NCI-H146 treated with DMSO at 0.1 percent for 48 hours (cell line): ENCODE data around the gene ARL4D.
"Not testable (repeated sequence)": the region's sequence is repeated elsewhere in the genome, so short reads cannot be mapped to it uniquely, and the experiment has no call there.

ENCODE experiments used
- DNase-seq: peaks from one replicate; lab custom pipeline; 2025; ENCODE audit not compliant: unreplicated experiment; lab: John Stamatoyannopoulos, UW

The ARL4D gene

DNA sequence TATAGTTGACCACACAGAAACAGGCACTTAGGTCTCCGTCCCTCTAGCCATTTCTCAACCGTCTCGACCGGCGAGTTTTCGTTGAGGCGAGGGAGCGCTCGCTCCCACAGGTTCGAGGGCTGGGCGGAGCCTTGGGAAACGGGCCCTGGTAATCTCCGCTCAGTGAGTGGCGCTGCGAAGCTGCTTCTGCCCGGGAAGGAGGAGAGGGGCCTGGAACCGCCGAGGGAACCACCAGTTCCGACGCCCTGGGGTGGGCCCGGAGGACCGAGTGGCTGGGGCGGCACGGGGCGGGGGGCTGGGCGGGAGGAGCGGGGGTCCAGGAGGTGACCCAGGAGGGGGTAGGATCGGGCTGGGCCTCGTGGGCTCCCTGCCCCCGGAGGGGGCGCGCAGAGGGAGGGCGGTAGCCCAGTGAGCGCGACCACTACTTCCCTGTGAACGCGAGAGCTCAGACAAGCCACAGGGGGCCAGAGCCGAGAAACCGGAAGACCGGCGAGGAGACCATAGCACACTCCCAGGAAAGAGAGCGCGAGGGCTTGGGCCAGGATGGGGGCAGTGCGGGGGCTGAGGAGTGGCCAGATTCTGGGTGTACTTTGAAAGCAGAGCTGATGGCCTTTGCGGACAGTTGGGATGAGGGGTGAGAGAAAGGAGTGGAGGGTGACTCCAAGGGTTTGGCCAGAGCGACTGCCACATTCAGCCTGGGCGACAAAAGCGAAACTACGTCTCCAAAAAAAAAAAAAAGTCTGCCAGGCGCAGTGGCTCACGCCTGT, 29.9 kb upstream of the ARL4D start:
- DNase-seq: peak; percentile 54

DNA sequence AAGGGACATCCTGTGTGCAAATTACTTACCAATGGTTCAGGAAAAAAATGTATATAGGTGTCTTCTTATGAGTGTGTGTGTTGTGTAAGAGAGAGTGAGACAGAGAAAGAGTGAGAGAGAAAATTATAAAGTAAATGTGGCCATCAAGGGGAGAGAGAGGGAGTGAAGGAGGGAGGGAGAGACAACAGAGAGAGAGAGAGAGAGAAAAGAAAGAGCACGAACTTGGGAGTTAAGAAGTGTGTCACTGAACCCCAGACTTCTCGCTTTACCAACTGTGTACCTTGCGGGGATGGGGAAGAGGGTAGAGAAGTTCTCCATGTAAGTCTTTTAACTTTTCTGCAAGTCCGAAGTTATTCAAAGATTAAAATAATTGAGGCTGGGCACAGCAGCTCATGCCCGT, 28.8 kb upstream of the ARL4D start:
- DNase-seq: no peak

DNA sequence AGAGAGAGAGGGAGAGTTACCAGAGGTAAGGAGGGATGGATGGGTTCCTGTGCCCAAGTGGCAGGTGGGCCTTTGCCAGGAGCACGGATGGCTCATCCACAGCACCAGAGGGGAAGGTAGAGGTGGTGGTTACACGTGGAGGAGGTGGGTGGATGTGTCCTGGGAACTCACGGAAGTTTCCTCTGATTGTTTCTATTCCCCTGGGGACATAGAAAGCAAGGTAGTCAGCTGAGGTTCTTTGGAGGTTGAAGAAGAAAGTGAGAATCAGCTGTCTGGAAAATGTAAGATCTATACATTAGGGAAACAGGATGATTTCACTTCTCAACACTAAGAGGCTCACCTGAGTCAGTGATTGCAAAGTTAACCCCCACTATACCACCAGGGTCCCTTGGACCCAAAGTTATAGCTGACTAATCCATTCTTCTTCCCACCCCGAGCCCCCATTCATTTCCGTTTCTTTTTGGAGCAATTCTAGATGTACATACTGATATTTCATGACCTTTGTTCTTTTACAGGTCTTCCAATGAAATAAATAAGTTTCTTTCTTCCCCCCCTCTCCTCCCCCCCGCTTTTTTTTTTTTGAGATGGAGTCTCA, 27.5 kb upstream of the ARL4D start:
- DNase-seq: no peak

DNA sequence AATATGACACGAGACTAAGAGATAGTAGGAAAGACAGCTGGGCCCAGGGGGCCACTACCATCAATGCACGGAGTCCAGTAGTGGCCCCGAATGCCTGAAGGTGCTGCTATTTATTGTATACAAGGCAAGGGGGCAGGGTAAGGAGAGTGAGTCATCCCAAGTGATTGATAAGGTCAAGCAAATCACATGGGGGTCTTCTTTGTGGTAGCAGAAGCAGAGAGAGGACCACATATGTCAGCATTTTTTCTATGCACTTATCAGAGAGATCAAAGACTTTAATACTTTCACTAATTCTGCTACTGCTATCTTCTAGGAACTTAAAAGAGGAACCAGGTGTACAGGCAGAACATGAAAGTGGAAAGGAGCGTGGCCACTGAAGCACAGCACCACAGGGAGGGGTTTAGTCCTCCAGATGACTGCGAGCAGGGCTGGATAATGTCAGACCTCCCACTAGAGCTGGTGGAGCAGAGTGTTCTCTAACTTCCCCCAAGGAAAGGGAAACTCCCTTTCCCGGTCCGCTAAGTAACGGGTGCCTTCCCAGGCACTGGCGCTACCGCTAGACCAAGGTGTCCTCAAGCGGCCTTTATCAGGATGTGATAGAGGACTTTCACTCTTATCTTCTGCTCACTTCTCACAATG, 26.4 kb upstream of the ARL4D start:
- no peak for DNase-seq

DNA sequence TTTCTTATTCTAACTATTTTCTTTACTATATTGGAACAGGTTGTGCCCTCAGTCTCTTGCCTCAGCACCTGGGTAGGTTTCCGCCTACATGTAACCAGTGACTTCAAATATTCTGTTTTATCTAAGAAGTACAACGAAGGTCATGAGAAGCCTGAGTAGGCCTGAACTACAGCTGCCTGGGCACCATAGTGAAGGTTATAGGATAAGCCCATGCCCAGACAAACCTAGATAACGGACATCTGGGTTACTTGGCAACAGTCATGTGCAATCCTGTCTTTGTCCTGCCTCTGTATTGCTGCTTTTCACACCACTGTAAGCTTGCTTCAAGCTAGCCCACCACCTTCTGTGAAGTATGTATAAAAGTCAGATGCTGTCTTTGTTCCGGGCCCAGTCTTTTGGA, 25.4 kb upstream of the ARL4D start:
- DNase-seq: no peak

DNA sequence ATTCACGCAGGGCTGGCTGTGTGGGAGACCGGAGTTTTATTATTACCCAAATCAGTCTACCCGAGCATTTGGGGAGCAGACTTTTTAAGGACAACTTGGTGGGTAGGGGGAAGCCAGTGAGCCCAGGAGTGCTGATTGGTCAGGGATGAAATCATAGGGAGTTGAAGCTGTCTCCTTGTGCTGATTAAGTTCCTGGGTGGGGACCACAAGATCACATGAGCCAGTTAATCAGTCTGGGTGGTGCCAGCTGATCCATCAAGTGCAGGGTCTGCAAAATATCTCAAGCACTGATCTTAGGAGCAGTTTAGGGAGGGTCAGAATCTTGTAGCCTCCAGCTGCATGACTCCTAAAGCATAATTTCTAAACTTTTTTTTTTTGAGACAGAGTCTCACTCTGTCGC, 22.9 kb upstream of the ARL4D start:
- not testable (repeated sequence) for DNase-seq

DNA sequence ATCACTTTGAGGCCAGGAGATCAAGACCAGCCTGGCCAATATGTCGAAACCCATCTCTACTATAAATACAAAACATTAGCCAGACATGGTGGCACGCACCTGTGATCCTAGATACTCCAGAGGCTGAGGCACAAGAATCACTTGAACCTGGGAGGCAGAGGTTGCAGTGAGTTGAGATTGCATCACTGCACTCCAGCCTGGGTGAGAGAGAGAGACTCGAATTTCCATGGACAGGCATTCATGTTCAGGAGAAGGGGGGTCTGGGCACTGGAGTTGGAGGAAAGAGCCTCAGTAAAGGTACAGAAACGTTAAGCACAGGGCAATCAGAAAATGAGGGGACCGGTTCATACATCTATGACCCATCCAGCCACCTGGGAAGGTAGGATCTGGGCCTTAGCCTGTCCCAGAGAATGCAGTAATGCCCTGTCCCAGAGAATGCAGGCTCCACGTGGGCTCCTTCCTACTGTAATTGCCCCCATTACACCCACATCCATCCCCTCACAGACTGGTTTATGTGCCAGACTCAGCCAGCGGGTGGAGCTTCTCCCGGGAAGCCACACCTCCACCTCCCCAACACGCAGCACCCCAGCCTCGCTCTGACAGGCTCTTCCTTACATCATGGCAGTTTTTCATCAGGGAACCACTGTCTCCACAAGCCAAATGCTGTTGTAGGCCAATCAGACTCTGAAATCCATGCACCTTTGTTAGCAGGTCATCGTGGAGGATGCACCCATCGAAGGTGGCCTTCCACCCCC, 21.6 kb upstream of the ARL4D start:
- DNase-seq: no peak

DNA sequence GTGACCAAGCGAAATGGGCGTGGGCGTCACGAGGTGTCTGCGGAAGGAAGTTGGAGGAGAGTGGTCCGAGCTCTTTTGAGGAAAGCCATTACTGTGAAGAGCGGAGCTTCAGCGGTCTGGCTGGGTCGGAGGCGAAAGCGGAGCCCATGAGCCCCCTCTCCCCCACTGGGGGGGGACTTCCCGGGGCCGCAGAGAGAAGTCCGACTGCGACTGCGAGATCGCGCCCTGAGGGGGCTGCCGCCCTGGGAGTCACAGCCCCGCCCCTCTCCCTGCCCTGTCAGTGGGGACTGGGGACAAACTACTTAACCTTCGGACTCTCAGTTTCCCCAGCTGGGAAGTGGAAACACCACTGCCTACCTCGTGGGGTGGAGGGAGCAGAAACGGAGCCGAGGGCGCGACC, 20.0 kb upstream of the ARL4D start:
- no peak for DNase-seq

DNA sequence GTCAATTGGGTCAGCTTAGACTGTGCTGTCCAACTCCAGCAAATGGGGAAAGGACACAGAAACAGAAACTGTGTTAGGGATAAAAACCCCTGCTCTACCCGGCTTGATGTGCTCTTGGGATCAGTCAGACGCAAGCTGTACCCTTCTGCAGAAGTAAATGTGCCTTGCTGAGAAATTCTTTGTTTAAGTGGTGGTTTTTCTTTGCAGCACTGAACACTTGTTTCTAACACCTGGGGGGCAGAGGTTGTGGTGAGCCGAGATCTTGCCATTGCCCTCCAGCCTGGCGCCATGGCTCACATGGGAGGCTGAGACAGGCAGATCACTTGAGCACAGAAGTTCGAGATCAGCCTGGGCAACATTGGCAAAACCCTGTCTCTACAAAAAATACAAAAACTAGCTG, 18.5 kb upstream of the ARL4D start:
- DNase-seq: no peak

DNA sequence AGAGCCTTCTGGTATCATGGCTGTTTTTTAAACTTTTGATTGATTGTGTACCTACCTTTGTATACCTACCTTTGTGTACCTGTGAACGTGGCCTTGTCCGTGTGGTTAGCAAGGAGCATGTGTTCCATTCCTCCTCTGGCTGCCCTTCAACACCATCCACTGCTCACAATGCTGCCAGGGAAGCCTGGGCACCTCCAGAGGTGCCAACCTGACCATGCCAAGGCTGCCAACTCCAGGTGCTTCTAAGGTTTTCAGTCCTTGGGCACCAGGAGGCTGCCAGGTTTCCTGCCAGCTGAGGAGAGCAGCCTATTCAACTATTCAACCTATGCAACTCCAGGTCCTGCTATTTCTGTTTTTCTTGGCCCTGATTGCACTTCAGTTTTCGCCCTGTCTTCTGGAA, 17.6 kb upstream of the ARL4D start:
- DNase-seq: no peak

DNA sequence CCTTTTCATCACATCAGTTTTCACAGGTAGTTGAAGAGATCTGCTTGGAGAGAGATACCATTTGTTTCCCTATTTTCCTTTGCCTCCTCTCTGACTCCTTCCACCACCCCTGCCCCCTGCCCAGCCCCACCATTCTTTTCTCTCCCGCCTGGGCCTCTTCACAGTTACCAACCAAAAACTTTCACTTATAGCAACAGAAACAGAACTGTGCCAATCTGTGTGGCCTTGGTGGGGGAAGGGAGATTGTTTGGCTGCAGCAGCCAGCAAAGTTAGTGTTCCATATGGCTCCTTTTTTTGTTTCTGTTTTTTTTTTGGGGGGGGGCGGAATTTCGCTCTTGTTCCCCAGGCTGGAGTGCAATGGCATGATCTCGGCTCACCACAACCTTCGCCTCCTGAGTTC, 17.2 kb upstream of the ARL4D start:
- DNase-seq: no peak

DNA sequence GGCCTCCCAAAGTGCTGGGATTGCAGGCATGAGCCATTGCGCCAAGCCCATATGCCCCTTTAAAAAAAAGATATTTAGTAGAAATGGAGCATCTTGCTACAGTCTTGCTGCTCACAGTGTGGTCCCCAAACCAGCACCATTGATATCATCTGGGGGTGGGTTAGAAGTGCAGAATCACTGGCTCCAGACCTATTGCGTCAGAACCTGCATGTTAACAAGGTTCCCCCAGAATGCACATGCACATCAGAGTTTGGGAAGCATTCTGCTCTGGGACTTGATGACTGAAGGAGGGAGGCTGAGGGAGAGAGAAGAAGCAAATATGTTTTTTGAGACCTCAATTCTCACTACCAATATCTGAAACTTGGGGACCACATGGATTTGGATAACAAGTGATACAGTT, 16.0 kb upstream of the ARL4D start:
- no peak for DNase-seq

DNA sequence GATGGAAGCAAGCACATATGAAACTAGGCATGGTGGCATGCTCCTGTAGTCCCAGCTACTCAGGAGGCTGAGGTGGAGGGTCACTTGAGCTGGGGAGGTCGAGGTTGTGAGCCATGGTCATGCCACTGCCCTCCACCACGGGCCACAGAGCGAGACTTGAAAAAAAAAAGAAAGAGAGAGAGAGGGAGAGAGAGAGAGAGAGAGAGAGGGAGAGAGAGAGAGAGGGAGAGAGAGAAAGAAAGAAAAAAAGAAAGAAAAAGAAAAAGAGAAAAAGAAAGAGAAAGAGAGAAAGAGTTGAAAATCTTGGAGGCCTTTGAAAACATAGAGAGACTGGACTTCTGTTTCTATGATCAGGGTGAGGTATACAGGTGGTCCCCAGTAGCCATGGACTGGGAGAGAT, 15.4 kb upstream of the ARL4D start:
- no peak for DNase-seq

DNA sequence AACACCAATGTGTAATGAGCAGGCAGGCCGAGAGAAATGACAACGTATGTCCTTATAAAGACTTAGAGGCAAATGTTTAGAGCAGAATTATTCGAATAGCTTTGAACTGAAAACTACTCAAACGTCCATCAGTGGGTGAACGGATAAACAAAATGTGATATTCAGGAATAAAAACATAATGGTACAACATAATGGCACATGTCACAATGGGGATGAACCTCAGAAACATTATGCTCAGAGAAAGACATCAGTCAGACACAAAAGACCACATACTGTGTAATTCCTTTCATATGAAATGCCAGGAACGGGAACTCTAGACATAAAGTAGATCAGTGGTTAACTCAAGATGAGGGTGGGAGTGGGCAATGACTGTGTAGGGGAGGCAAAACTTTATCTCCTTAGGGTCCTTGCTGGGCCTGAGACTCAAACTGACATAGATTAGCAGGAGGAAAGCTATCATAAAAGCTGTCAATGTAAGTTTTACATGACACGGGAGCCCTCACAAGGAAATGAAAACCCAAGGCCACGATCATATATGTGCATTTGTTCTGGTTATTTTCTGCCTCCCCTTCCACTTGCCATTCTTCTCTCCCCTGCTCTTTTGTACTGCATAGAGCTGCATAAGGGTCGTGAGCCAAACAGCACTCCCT, 14.8 kb upstream of the ARL4D start:
- no peak for DNase-seq

DNA sequence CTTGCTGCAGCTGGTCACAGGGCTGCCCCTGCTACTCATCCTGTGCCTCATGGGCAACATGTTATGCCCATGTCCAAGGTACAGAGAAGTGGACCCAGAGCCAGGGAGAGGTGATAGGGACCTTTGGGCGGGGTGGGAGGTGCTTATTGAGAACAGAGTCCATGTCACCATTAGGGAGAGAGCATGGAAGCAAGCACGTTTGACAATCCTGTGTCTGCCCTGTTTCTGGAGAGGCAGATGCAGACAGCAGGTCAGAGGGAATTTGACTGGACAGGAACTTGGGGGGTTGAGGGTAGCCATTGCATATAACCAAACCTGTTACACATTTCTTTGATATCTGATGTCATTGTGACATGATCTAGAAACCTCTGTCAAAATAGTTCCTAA, 14.3 kb upstream of the ARL4D start:
- DNase-seq: no peak

DNA sequence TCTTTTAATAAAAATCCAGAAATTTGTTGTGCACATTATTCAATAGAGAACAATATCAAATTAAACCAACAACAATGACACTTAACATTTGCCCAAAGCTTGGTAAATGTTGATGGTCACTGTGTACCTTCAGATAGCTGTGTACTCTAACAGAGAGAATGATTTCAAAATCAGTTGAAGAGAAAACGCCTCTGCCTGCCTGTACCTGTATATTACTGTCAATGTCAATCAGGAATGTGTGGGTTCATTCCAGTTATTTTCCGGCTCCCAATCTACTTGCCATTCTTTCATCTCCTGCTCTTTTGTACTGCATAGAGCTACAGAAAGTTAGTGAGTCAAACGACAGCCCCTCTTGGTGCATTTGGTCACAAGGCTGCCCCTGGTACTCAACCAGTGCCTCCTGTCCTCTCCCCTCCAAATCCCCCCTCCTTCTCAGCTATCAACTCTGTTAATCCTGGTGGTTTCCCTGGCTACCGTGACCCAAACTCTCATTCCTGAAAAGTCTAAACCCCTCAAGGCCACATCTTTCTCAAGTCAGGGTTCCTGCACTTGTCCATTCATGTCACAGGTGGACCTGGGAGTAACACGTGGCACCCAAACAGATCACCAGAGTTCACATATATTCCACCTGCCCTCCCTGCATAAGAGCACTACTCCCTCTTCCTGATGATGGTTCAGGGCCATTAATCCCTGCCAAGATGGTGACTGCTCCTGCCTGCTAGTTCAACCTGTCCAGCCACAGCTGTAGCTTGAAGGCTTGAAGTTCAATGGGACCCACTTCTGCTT, 13.6 kb upstream of the ARL4D start:
- DNase-seq: no peak

DNA sequence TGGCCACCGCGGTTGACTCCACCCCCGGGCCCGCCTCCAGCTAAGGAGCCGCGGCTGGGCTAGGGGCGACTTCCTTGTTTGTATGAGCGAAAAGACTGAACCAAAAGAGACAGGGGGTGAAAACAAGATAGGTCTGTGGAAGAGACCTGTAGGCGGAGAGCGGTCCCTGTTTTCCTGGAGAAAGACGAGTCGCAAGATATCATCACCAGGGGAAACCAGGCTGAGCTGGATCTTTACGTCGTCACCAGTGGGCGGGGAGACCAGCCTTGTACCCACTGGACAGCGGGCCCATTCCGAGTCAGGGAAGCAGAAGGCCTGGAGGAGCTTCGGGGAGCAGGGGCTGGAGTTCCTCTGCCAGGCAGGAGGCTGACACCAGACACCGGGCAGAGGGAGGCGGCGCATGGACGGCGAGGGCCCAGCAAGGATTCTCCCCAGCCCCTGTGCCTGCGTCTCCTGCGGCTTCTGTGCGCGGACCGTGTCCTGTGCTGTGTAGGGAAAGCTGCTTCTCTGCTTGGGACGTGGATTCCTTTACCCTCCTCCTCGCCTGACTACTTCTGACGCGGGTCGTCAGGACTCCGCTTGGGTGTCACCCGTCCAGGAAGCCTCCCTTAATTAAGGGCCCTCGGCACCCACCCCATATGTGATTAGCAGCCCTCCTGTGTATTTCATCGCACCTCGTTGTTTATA, 10.3 kb upstream of the ARL4D start:
- DNase-seq: peak; percentile 44

DNA sequence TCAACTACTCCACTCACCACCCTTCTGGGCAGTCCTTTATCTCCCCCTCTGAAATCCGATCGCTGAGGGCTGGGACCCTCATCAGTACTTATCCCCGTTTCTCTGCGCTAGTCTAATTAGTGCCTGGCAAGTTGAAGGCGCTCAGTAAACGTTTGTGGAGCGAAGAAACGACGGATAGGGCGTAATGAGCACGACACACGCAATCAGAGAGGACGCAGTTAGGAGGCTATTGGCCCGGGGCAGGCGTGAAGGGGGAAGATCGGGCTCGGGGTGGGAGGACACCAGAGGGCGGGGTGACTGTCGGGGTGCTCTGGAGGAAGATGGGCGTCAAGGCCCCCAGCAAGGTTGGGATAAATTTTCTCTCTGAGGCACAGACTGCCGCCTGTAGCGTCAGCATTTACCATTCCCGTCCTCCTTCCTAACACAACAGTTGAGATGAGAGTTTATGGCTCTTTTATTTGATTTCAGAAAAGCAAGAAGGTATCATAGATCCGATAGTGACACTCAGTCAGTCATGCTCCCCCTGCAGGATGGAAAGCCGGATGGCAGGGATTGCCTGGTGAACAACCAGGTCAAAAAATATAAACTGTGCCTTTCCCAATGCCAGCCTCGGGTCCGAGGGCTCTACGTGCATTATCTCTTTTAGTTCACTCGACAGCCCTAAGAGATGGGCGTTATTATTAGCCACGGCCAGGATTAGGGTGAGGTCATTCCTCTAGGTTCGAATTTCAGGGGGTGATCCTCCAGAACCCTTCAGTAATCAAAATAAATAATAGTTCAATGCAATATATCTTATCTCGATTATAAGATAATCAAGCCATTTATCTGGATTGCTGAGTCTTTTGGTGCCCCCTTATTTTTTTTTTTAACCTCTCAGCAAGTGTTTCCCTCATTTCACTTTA, 9.5 kb upstream of the ARL4D start:
- peak; percentile 3 for DNase-seq

DNA sequence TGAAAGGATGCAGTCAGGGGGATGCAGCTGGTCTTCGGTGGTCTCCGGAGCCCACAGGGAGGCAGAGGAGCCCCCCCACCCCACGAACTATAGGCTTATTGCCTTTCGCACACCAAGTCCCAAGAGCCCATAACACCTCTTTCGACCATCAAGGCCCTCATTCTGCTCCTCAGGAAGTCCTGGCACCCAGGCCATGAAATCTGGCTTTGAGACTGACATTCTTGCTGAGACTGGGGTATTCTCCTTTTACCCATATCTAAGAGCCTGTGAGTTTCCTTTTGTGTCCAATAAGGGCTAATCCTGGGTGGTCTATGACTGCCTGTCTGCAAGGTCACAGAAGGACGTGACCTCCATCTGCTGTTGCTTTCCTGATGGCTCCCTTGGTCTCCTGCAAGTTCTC, 6.4 kb upstream of the ARL4D start:
- no peak for DNase-seq
